Spleen (tissue), 11 donors: ENCODE measurements around the gene CDC42BPA. TPM values are rescaled to one million over a fixed set of nuclear protein-coding genes. Genes with fewer than 3 reads are reported as not detected.

ENCODE experiments used
- DNase-seq: peaks from one replicate; pipeline ENCODE4 v3.0.0-alpha.2; 2020
- H3K27ac ChIP-seq, 8 donors: fragments of 200-600 bp; sonication (generic) in 7 of 8; 1 replicate in 4 of 8; 2 replicates in 4 of 8; pipeline versions ENCODE4 v1.5.0 to v1.8.0; 2016 to 2021; ENCODE audit warnings: inconsistent platforms in 4 of 8, mild to moderate bottlenecking in 4 of 8, moderate library complexity in 1 of 8
- H3K27me3 ChIP-seq, 7 donors: fragments of 200-600 bp; sonication (generic) in 6 of 7; replicated peaks in 1 of 7; 1 replicate in 4 of 7; 2 replicates in 3 of 7; pipeline versions ENCODE4 v1.5.0 to v1.8.0; 2016 to 2021; ENCODE audit warnings: inconsistent platforms in 3 of 7, mild to moderate bottlenecking in 1 of 7
- H3K36me3 ChIP-seq, 6 donors: fragments of 200-600 bp; sonication (generic) in 5 of 6; 1 replicate in 4 of 6; 2 replicates in 2 of 6; pipeline versions ENCODE4 v1.5.0 to v1.8.0; 2016 to 2021; ENCODE audit warnings: inconsistent platforms in 2 of 6
- H3K4me1 ChIP-seq, 6 donors: fragments of 200-600 bp; sonication (generic) in 5 of 6; 1 replicate in 3 of 6; 2 replicates in 3 of 6; pipeline versions ENCODE4 v1.5.0 to v1.8.0; 2016 to 2021; ENCODE audit warnings: inconsistent platforms in 3 of 6
- H3K4me3 ChIP-seq, 8 donors: fragments of 200-600 bp; sonication (generic) in 7 of 8; 1 replicate in 4 of 8; 2 replicates in 4 of 8; pipeline versions ENCODE4 v1.5.0 to v1.8.0; 2016 to 2021; ENCODE audit warnings: inconsistent platforms in 4 of 8, mild to moderate bottlenecking in 4 of 8, moderate library complexity in 2 of 8
- H3K9me3 ChIP-seq, 8 donors: fragments of 200-600 bp; sonication (generic) in 7 of 8; 1 replicate in 4 of 8; 2 replicates in 4 of 8; pipeline versions ENCODE4 v1.5.0 to v1.8.0; 2016 to 2021; ENCODE audit warnings: inconsistent platforms in 4 of 8
- CTCF ChIP-seq, 11 experiments: fragments of 200-600 bp in 7 of 11; fragments of 450-650 bp in 4 of 11; sonication (generic) in 4 of 11; IDR thresholded peaks in 8 of 11; conservative IDR thresholded peaks in 3 of 11; 1 replicate in 7 of 11; 2 replicates in 4 of 11; pipeline versions ENCODE4 v1.4.0 to v1.8.0; 2016 to 2021; ENCODE audit warnings: antibody characterized with exemption in 11 of 11, inconsistent platforms in 4 of 11, mild to moderate bottlenecking in 1 of 11
- POLR2A ChIP-seq, 3 donors: fragments of 450-650 bp; IDR thresholded peaks; one replicate each; pipeline ENCODE4 v1.5.1; 2017; ENCODE audit warnings: antibody characterized with exemption in 3 of 3, mild to moderate bottlenecking in 1 of 3
- POLR2AphosphoS5 ChIP-seq, 3 donors: sonication (generic); formaldehyde crosslinking; IDR thresholded peaks; one replicate each; pipeline ENCODE4 v1.5.1; 2017; ENCODE audit warnings: antibody characterized with exemption in 3 of 3
- whole genome bisulfite sequencing, 5 donors: extraction: QIAGEN DNeasy Blood & Tissue Kit in 3 of 5; methylation state at CpG; one replicate each; pipeline versions ENCODE4 v1.1.5 to v1.1.7; 2013 to 2018; 5-methylcytosine and 5-hydroxymethylcytosine counted together
- intact Hi-C: fragments of 100-400 bp; cut with DNase I; formaldehyde crosslinking; loops from one replicate; pipeline ENCODE4 v1.15.0; 2023; ENCODE audit warnings: low total_unique reads
- polyA plus RNA-seq, 3 donors: library from polyadenylated mRNA; stranded (reverse); fragments of 200-250 nt; gene quantifications; one replicate each; pipeline ENCODE4 v1.2.1, GENCODE V29; 2013
- total RNA-seq, 7 donors: library from RNA; depleted of rRNA in 3 of 7; stranded (reverse); fragments of >200 nt in 3 of 7; fragmentation: NEBNext Ultra II Directional in 4 of 7; extraction: Animal tissue kit (Norgen Biotek cat#: 25700) in 4 of 7; gene quantifications; one replicate each; pipeline versions ENCODE4 v1.1.0 to v1.2.1, GENCODE V29; 2016 to 2021
- donor health status: healthy with polysubstance abuse.
- donor health status: DM: no; HTN: no; CAD: no; lungs with moderate emphysema.
- donor health status: DM: no; HTN: no; CAD: no.
- donor health status: Bipolar disorder and iron deficiency.
- donor health status: healthy.
- donor health status: DM: no; HTN: no; CAD: no.
- donor health status: DM: yes; HTN: yes; CAD: no.

CDC42BPA gene
- total and polyA plus RNA-seq, 10 donors: 1.1 to 36.4 (median 27.6) TPM

- H3K36me3 ChIP-seq: no peaks in the 10 kb centered on the region
- intact Hi-C loops: no loop called here
- peaks cover 0 to 21% (median 15%) of the 10 kb centered on the region in 6 donors for H3K4me1 ChIP-seq
- H3K27ac ChIP-seq: no peak overlapping the region
- peaks cover 0 to 38% (median 19%) of the 10 kb centered on the region in 7 donors for H3K27me3 ChIP-seq
- WGBS, 5 donors: 84 to 92% (median 91%) methylated on average over 4 of the region's 4 CpGs
- TF ChIP-seq POLR2AphosphoS5 (IDR thresholded peaks at IDR 0.05) (no peak), POLR2A (IDR thresholded peaks at IDR 0.05) (no peak), CTCF (IDR thresholded peaks at IDR 0.05 in 8 of 11, conservative IDR thresholded peaks at IDR 0.05 in 3 of 11) (no peak)
- no peak overlapping the region for H3K4me3 ChIP-seq
- no peak for DNase-seq
- peaks cover 0 to 6% (median 0%) of the 10 kb centered on the region in 8 donors for H3K9me3 ChIP-seq
Measured at GRCh38 chr1:227322376-227322775, 4.1 kb upstream of the CDC42BPA start.

- Histone ChIP-seq H3K27me3 (peaks cover 0 to 51% (median 23%) of the 10 kb centered on the region in 7 donors), H3K9me3 (peaks cover 0 to 6% (median 0%) of the 10 kb centered on the region in 8 donors), H3K36me3 (no peaks in the 10 kb centered on the region), H3K4me3 (no peak overlapping the region), H3K27ac (no peak overlapping the region), H3K4me1 (peaks cover 0 to 29% (median 16%) of the 10 kb centered on the region in 6 donors)
- no peak for DNase-seq
- intact Hi-C loops: no loop called here
- WGBS, 5 donors: 49 to 85% (median 55%) methylated on average over 2 of the region's 2 CpGs
- TF ChIP-seq CTCF (IDR thresholded peaks at IDR 0.05 in 8 of 11, conservative IDR thresholded peaks at IDR 0.05 in 3 of 11) (no peak), POLR2A (IDR thresholded peaks at IDR 0.05) (no peak), POLR2AphosphoS5 (IDR thresholded peaks at IDR 0.05) (no peak)
Measured at GRCh38 chr1:227321035-227321434, 2.7 kb upstream of the CDC42BPA start.

DNA sequence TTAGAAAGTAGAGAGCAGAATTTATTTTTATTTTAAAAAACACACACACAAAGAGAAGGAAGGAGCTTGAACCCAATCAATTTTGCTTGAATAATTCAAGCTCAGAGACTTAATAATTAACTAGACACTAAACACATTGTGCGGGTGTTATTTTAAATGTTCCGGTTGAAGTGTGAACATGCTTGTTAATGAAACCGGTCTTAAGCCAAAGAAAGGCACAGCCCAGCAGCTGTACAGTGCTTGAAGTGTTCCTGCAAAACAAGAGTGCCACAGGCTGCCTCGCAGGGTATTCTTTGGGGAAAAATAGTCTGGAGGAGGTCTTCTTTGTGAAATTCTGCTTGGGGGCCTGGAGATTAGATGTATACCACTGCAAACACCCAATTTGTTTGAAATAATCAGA is 2.2 kb upstream of the CDC42BPA start:
- Histone ChIP-seq H3K27ac (no peak overlapping the region), H3K27me3 (peaks cover 0 to 57% (median 23%) of the 10 kb centered on the region in 7 donors), H3K4me3 (no peak overlapping the region), H3K9me3 (peaks cover 0 to 6% (median 0%) of the 10 kb centered on the region in 8 donors), H3K4me1 (peaks cover 0 to 29% (median 16%) of the 10 kb centered on the region in 6 donors), H3K36me3 (no peaks in the 10 kb centered on the region)
- no peak for TF ChIP-seq POLR2AphosphoS5 (IDR thresholded peaks at IDR 0.05)
- no peak for TF ChIP-seq CTCF (IDR thresholded peaks at IDR 0.05 in 8 of 11, conservative IDR thresholded peaks at IDR 0.05 in 3 of 11)
- TF ChIP-seq POLR2A (IDR thresholded peaks at IDR 0.05): no peak
- WGBS, 5 donors: 92 to 94% (median 93%) methylated on average over 4 of the region's 4 CpGs
- no peak for DNase-seq
- intact Hi-C loops: no loop called here

DNA sequence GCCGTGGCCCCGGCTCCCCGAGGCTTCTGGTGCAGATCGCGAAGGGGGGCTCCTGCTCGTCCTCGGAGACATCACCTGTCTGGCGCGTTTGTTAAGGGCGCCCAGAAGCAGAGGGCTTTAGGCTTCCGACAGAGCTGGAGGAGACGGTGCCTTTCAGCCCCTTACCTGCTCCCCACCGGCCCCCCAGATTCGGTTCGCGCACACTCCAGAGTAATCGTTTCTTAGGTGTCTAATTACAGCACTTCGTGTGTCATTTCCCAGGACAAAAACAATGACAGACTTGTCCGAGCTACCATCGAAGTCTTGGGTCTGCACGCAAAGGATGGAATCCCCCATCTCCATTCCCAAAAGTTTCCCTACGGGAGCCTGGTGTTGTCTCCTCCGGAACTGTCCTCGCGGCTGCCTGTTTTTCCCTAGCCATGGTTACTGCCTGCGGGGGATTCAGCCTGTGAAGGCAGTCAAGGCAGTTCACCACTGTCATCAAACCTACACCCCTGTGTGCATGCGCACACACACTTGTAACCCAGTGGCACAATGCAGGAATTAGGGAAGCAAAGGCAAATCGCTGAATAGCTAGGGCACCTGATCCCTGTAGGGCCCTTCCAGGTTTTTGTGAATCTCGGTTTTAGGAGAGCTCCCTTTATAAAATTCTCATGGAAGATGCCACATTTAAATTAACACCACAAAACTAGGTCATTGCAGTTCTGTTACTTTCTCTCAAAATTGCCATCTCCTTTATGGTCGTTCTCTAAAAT is 738 bp upstream of the CDC42BPA start:
- H3K27me3 ChIP-seq: peaks cover 0 to 60% (median 23%) of the 10 kb centered on the region in 7 donors
- peak overlapping the region; percentile 82 to 93 (median 92) for H3K27ac ChIP-seq
- H3K9me3 ChIP-seq: peaks cover 0 to 5% (median 0%) of the 10 kb centered on the region in 8 donors
- WGBS, 5 donors: 9 to 20% (median 15%) methylated on average over 25 to 30 of the region's 30 CpGs
- no peaks in the 10 kb centered on the region for H3K36me3 ChIP-seq
- peak overlapping the region; percentile 50 to 83 (median 63) for H3K4me3 ChIP-seq
- TF ChIP-seq CTCF (IDR thresholded peaks at IDR 0.05 in 8 of 11, conservative IDR thresholded peaks at IDR 0.05 in 3 of 11): no peak
- TF ChIP-seq POLR2A (IDR thresholded peaks at IDR 0.05): peak in 1 of 3 donors; percentile 16
- peak in 2 of 3 donors; percentile 51 to 61 for TF ChIP-seq POLR2AphosphoS5 (IDR thresholded peaks at IDR 0.05)
- intact Hi-C loops: no loop called here
- DNase-seq: no peak
- peaks cover 0 to 29% (median 16%) of the 10 kb centered on the region in 6 donors for H3K4me1 ChIP-seq
